H1 (cell line): Measurements from ENCODE around the gene FAM120B. TPM values are rescaled to one million over a fixed set of nuclear protein-coding genes. Genes with fewer than 3 reads are reported as not detected.

Experiments
- CBX5 ChIP-seq: fragments of 300-800, 300-1000 bp; sonication (generic); IDR thresholded peaks from 2 replicates; pipeline ENCODE4 v1.7.1; 2016; ENCODE audit warnings: antibody characterized with exemption, low read length, low read depth
- CBX8 ChIP-seq: fragments of 300-800, 300-1000 bp; sonication (generic); IDR thresholded peaks from 2 replicates; pipeline ENCODE4 v1.7.1; 2016; ENCODE audit warnings: low read depth, low read length, borderline replicate concordance
- CHD7 ChIP-seq: fragments of 300-600 bp; sonication (generic); IDR thresholded peaks from 2 replicates; pipeline ENCODE4 v1.7.1; 2012; ENCODE audit warnings: low read length, moderate library complexity, mild to moderate bottlenecking, inconsistent platforms; ENCODE audit not compliant: insufficient replicate concordance
- E2F6 ChIP-seq: IDR thresholded peaks from 2 replicates; pipeline ENCODE4 v1.6.1; 2012; ENCODE audit warnings: inconsistent platforms
- GTF2F1 ChIP-seq: IDR thresholded peaks from 2 replicates; pipeline ENCODE4 v1.6.1; 2012; ENCODE audit warnings: low read depth, low read length, improper control_type of control experiment, borderline replicate concordance
- MAX ChIP-seq: IDR thresholded peaks from 2 replicates; pipeline ENCODE4 v1.6.1; 2012; ENCODE audit warnings: inconsistent platforms
- NRF1 ChIP-seq: IDR thresholded peaks from 2 replicates; pipeline ENCODE4 v1.6.1; 2011; ENCODE audit warnings: mild to moderate bottlenecking, low read depth, low read length, improper control_type of control experiment
- SP2 ChIP-seq: IDR thresholded peaks from 2 replicates; pipeline ENCODE4 v1.6.1; 2012; ENCODE audit warnings: mild to moderate bottlenecking, low read length, inconsistent platforms
- ZNF274 ChIP-seq: IDR thresholded peaks from 2 replicates; pipeline ENCODE4 v1.7.0; 2012; ENCODE audit warnings: low read length, borderline replicate concordance; ENCODE audit errors: extremely low read depth
- polyA plus RNA-seq, 7 experiments: library from polyadenylated mRNA; depleted of rRNA in 3 of 7; stranded (reverse) in 5 of 7; unstranded in 2 of 7; fragments of >200 nt in 5 of 7; fragments of 200-250 nt in 2 of 7; gene quantifications; 1 replicate in 5 of 7; 2 replicates in 1 of 7; 4 replicates in 1 of 7; pipeline versions ENCODE4 v1.2.1 to v1.2.3, GENCODE V29; 2011 to 2013; ENCODE audit warnings: missing spikeins in 2 of 7, mixed read lengths in 2 of 7
- total RNA-seq: library from RNA; stranded (reverse); fragmentation: NEBNext Ultra II Directional; extraction: Animal tissue kit (Norgen Biotek cat#: 25700); gene quantifications from 2 replicates; pipeline ENCODE4 v1.2.1, GENCODE V29; 2021

The FAM120B gene
- total and polyA plus RNA-seq, 2 of the 8 experiments (the other 6 are each of a cell fraction or from before 2014, with no cell fraction given): 5.1 to 12.5 TPM

GRCh38 chr6:170448751-170449630 lies 142.4 kb downstream of the FAM120B start (continued):
- no peak for TF ChIP-seq CHD7
- TF ChIP-seq SP2: no peak
- TF ChIP-seq E2F6: no peak
- no peak for TF ChIP-seq CBX5
- TF ChIP-seq MAX: no peak
- no peak for TF ChIP-seq GTF2F1
- no peak for TF ChIP-seq ZNF274
- no peak for TF ChIP-seq CBX8
- TF ChIP-seq NRF1: no peak
